ENCODE data around the gene ATP1A2.

ATP1A2 gene

DNA sequence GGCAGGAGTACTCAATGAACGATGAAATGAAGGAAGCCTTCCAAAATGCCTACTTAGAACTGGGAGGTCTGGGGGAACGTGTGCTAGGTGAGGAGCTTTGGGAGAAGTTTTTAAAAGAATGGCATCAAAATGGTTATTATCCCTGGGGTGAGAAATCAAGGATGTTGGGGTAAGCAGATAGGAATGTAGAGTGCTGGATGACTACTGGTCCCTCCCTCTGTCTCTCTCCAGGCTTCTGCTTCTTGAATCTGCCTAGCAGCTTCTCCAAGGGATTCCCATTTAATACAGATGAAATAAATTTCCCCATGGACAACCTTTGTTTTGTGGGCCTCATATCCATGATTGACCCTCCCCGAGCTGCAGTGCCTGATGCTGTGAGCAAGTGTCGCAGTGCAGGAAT, 55.8 kb downstream of the ATP1A2 start:
- DNase-seq (ENCODE audit: low read depth, low spot score), result peak; percentile 23

DNA sequence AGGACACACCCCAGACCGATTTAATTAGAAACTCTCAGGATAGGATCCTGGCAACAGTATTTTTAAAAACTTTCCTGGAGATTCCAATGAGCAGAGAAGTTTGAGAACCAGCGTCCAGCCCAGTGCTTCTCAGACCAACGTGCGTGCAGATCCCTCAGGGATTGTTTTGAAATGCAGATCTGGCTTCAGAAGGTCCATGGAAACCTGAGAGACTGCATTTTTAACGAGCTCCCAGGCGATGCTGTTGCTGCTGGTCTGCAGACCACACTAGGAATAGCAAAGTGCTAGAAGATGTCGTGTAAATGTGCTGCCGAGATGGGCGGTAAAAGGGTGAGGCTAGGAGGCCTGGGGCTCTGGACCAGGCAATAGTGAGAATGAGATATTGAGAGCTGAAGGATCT, 56.4 kb downstream of the ATP1A2 start:
- peak; percentile 70 for DNase-seq (ENCODE audit: low read depth, low spot score)

DNA sequence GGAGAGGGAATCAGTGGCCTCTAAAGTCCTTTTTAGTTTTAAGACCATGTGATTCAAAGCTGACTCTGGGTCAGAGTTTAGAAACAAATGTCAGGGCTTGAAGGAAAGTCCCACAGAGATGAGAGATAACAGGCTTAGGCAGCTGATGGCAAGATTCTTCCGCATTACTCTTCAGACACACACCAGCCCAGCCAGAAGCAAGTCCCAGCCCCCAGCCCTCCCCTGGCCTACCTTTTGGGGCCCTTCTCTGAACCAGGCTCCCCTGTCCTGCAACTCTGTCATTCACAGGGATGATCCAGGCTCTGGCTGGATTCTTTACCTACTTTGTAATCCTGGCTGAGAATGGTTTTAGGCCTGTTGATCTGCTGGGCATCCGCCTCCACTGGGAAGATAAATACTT, 61.7 kb downstream of the ATP1A2 start:
- DNase-seq (ENCODE audit: low read depth, low spot score), result no peak

DNA sequence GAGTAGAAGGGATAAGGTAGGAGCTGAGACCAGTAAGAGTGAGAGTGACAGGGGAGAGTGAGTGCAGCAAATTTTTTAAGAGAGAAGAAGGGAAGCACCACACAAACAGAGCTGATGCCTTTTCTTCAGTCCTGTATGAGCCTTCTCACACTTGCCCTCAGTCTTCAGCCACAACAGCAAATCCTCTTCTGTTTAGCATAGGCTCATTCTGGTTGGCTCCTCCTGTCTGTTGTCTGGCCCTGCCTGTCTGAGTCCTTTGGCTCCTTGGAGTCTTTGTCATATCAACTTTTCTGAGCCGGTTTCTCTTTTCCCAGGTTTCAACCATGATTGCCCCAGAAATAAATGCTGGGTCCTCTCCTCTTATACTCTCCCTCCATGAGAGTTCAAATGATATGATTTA, 62.1 kb downstream of the ATP1A2 start:
- DNase-seq (ENCODE audit: low read depth, low spot score), result no peak

DNA sequence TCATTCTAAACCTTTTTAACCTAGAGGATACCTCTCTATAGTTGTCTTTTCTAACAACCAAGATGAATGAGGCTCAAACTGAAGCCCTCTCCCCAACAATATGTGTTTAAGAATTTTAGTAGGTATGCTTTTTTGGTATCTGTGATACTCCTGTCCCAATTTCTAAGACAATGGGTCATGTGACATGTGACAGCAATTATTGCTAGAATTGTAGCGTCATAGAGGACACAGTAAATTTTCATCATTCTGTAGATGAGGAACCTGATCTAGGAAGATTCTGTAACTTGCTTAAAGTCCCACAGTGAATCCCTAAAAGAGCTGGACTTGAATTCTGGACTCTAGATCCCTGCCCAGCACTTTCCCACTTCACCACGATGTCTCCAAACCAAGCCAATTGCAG, 63.2 kb downstream of the ATP1A2 start:
- no peak for DNase-seq (ENCODE audit: low read depth, low spot score)

DNA sequence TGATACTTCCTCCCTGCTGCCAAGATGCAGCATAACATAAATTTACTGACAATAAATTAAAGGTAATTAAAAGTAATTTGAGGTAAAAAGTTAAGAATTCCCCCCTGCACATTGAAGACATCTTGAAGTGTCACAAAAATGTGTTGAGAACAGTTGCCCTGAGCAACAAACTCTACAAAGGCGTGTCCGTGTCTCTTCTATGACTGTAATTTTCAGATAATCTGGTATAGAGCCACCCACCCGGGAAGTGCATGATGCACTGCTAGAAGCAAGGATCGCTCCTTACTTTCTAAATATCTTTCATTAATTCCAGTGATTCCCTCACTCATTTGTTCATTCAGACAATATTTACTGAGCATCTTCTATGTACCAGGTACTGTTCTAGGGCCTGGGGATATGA, 63.8 kb downstream of the ATP1A2 start:
- no peak for DNase-seq (ENCODE audit: low read depth, low spot score)

DNA sequence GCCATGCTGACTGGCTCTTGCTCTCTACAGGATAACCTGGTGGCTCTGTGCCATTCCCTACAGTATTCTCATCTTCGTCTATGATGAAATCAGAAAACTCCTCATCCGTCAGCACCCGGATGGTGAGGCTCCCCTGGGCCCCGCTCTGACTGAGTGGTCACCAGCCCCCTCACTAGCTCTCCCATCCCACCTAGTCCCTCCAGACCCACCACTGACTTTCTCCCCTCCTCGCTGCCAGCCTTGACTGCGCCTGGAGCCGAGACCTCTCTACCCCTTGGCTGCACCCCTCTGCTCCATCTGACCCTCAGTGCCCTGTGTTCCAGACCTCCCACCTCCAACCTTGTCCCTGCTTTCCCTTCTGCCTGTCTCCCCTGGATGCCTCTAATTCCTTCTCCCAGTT, 70.7 kb downstream of the ATP1A2 start:
- DNase-seq (ENCODE audit: low read depth, low spot score), result no peak

DNA sequence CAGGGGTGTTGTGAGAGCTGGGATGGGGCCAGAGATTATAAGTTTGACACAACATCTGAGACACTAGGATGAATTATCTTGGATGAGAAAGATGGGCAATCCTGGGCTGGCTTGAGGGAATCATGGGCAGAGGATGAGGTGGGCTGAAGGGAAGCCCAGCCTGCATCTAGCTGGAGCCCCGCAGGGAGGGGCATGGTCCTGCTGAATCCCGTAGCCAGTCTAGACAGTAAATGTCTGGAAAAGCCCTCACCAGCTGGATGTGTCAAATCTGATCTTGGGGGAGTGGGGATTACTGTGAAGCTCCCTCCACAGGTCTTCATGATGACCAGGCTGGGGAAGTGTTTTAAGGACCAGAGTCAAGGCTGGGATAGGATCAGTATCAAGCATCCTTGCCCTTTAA, 71.2 kb downstream of the ATP1A2 start:
- DNase-seq (ENCODE audit: low read depth, low spot score), result no peak

DNA sequence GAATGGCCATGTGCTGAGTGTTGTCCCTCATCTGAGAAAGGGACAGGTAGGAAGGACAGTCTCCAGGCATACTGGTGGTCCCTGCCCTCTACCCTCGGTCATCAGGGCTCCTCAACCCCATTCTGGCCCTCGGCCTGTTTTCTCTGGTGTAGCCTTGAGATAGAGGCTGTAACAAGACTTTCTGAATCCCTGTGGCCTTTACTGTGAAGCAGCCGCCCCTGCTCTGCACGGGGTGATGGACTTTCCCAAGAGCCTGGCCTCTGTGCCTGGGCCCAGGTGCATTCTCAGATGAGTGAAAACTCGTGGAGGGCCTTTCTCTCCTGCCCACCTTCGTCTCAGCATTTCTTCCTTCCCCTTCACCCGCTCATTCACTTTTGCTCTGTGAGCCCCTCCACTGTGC, 71.8 kb downstream of the ATP1A2 start:
- no peak for DNase-seq (ENCODE audit: low read depth, low spot score)

DNA sequence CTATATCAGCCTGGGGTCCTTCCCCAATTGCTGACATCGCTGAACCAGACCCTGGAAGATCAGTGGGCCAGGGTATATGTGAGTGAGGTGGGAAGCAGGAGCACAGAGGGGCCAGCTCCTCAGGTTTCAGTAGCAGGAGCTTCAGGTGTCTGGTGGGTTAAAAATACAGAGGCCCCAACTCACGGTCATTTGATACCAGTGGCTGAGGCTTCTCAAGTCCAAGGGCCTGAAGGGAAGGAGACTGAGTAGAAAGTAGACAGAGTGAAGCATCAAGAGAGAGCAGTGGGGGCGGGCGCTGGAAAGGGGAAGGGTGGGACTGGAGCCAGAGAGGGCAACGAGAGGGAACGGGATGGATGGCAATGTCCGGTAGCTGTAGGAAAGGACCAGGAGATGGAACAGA, 72.8 kb downstream of the ATP1A2 start:
- DNase-seq (ENCODE audit: low read depth, low spot score), result no peak

DNA sequence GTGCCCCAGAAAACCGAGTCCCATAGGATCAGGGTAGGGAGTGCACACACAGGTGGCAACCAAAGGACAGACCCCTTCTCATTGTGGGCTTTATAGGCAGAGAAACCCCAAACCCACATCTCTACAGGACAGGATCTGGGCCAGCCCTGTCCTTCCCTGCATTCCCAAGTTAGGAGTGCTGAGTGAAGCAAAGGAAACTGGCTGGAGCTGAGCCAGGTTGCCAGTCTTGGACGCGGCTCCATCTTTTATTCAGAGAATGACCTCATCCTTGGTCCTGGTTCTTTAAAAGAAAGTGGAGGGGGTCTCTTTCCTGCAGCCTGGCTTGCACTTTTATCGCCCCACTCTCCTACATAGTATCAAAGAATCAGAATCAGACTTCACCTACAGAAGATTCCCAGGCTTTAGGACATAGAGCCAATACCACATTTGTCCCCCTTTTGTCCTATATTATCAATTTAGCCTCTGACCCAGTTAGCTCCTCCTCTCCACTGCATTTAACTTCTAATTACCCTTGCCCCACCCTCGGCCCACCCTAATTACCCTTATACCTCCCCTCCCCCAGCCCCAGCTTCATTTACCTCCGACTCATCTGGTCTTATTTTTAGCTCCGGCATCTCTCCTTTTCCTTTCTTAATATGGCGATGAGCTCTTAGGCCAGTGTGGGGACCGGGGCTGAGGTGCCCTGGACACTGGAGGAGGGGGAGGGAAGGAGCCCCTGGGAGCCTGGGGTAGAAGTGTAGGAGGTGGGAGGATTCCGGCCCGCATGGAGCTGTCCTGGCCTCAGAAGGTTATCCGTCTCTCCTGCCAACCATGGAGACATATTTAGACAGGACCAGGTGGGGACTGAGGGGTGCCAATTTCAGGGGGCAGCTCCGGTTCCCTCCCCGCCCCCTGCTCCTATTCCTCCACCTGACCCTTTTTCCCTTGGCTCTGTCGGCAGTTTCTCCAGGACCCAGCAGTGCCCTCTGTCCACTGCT, 74.4 kb downstream of the ATP1A2 start, which contains the start of gene CASQ1:
Gene CASQ1, plus strand, starts transcription at position 927 of the 977 bp plus-strand sequence. CDS start 177 bp downstream, outside the sequence.
- DNase-seq (ENCODE audit: low read depth, low spot score), result peak; percentile 86

DNA sequence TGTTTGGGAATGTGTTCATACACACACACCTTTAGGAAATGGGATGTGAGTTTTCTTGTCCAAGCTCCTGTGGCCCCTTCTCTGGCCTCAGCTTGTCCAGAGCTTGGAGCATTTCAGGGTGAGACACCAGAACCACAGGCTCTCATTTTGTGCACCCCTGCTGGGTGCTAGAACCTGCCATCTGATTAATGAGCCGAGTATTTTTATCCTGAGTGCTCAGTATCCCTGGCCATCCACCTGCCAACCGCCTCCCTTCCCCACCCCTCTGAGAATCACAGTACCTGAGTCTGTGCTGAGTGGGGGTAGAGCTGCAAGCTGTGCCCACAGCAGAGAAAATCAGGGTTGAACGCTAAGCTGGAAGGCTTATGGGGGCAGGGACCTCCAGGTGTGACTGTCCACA, 76.2 kb downstream of the ATP1A2 start:
- no peak for DNase-seq (ENCODE audit: low read depth, low spot score)

DNA sequence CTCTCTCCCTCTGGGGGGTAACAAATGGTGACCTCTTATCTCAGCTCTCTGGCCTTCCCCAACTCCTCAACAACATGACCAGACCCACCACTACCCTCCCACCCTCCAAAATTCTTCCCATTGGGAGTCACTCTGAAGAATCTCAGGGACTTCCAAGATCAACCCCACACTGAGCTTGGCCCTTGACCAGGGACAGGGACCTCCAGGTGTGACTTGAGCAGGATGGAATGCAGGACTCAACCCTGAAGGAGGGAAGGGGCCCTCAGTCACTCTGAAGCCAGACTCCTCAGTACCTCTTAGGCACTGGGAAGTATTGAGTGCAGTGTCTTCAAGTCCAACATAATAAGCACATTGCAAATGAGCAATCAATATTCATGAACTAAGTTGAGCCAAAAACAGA, 76.7 kb downstream of the ATP1A2 start:
- peak; percentile 32 for DNase-seq (ENCODE audit: low read depth, low spot score)

All from astrocyte of the hippocampus (primary cell).